Subcutaneous abdominal adipose tissue (tissue), 5 donors: Measurements from ENCODE around the gene FSCN2.

Experiments used
- H3K27ac ChIP-seq: one replicate; pipeline ENCODE4 v1.7.0; 2013; ENCODE audit warnings: low read depth, mild to moderate bottlenecking, inconsistent platforms, low read length, moderate library complexity
- H3K27me3 ChIP-seq, 5 donors: one replicate each; pipeline ENCODE4 v1.7.0; 2013; ENCODE audit warnings: low read length in 5 of 5, inconsistent platforms in 1 of 5; ENCODE audit not compliant: control insufficient read depth in 5 of 5, insufficient read depth in 4 of 5
- H3K36me3 ChIP-seq, 5 donors: one replicate each; pipeline ENCODE4 v1.7.0; 2013; ENCODE audit warnings: low read length in 5 of 5; ENCODE audit not compliant: control insufficient read depth in 5 of 5, insufficient read depth in 5 of 5
- H3K4me1 ChIP-seq, 5 donors: one replicate each; pipeline ENCODE4 v1.7.0; 2013; ENCODE audit warnings: low read length in 5 of 5, mild to moderate bottlenecking in 3 of 5, moderate library complexity in 1 of 5; ENCODE audit not compliant: control insufficient read depth in 5 of 5, insufficient read depth in 5 of 5
- H3K4me3 ChIP-seq, 5 donors: one replicate each; pipeline ENCODE4 v1.7.0; 2013; ENCODE audit warnings: low read length in 5 of 5, low read depth in 1 of 5
- H3K9ac ChIP-seq, 5 donors: one replicate each; pipeline ENCODE4 v1.7.0; 2013; ENCODE audit warnings: low read length in 5 of 5, mild to moderate bottlenecking in 4 of 5, moderate library complexity in 3 of 5
- H3K9me3 ChIP-seq, 5 donors: one replicate each; pipeline ENCODE4 v1.7.0; 2013; ENCODE audit warnings: low read length in 5 of 5; ENCODE audit not compliant: control insufficient read depth in 5 of 5
- donor health status: healthy.
- donor health status: healthy.
- donor health status: healthy.
- donor health status: healthy.
- donor health status: healthy.

The FSCN2 gene

DNA sequence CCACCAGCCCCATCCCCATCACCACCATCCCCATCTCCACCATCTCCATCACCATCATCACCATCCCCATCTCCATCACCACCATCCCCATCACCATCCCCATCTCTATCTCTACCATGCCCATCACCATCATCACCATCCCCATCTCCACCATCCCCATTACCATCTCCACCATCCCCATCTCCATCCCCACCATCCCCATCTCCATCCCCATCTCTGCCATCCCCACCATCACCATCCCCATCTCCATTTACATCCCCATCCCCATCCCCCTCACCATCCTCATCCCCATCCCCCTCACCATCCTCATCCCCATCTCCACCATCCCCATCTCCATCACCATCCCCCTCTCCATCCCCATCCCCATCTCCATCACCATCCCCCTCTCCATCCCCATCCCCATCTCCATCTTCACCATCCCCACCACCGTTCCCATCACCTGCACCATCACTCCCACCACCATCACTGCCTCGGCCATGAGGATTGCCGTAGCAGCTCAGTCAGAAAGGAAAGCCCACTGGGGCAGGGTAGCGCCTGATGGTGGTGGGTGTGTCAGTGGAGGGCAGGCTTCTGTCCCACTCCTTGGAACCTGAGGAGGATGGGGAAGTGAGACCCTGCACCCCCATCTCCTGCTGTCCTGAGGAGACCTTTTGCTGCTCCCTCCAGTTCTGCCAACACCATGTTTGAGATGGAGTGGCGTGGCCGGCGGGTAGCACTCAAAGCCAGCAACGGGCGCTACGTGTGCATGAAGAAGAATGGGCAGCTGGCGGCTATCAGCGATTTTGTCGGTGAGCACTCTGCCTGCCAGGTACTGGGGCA, 7.5 kb downstream of the FSCN2 start:
- peaks cover 29 to 50% (median 43%) of the 10 kb centered on the region in 5 donors for H3K27me3 ChIP-seq
- H3K9ac ChIP-seq = no peak overlapping the region
- peaks cover 0 to 14% (median 4%) of the 10 kb centered on the region in 5 donors for H3K4me1 ChIP-seq
- no peak overlapping the region for H3K27ac ChIP-seq
- H3K9me3 ChIP-seq = no peaks in the 10 kb centered on the region
- H3K4me3 ChIP-seq = no peak overlapping the region
- H3K36me3 ChIP-seq = peaks cover 0 to 28% (median 23%) of the 10 kb centered on the region in 5 donors

GRCh38 chr17:81536299-81537290, 8.4 kb downstream of the FSCN2 start:
- H3K36me3 ChIP-seq = peaks cover 0 to 37% (median 32%) of the 10 kb centered on the region in 5 donors
- peak overlapping the region in 1 of 5 donors; percentile 30 for H3K9ac ChIP-seq
- peaks cover 29 to 50% (median 43%) of the 10 kb centered on the region in 5 donors for H3K27me3 ChIP-seq
- H3K4me1 ChIP-seq = peaks cover 0 to 14% (median 4%) of the 10 kb centered on the region in 5 donors
- H3K4me3 ChIP-seq = no peak overlapping the region
- no peak overlapping the region for H3K27ac ChIP-seq
- no peaks in the 10 kb centered on the region for H3K9me3 ChIP-seq

DNA sequence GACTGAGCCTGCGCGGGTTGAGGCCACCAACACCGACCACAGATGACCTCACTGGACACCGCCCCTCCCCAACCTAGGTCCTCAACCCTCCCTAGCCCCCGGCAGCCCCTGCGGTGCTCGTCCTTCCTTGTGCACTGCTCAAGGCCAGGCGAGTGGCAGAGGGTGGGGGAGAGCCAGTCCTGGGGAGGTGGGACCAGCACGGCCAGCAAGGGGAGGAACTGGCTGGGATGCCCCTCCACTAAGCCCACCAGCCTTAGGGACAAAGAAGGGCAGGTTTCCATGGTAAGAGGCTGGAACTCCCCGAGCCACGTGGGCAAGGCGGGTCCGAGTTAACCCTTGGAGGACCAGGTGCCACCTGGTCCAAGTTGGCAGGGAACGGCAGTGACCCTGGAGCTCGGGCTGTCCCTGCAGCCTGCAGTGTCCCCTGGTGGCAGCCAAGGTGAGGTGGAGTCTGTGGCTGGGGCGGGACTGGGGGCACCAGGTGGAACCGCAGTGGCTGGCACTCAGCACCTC, 9.2 kb downstream of the FSCN2 start:
- Histone ChIP-seq H3K27me3 (peaks cover 29 to 50% (median 43%) of the 10 kb centered on the region in 5 donors), H3K27ac (no peak overlapping the region), H3K9ac (peak overlapping the region in 1 of 5 donors; percentile 26)

GRCh38 chr17:81537856-81538555, 9.8 kb downstream of the FSCN2 start:
- Histone ChIP-seq H3K4me3 (no peak overlapping the region), H3K36me3 (peaks cover 0 to 47% (median 41%) of the 10 kb centered on the region in 5 donors), H3K27ac (no peak overlapping the region), H3K9ac (no peak overlapping the region), H3K27me3 (peaks cover 28 to 47% (median 42%) of the 10 kb centered on the region in 5 donors), H3K4me1 (peaks cover 0 to 14% (median 4%) of the 10 kb centered on the region in 5 donors), H3K9me3 (no peaks in the 10 kb centered on the region)

More for the DNA sequence above, 9.2 kb downstream of the FSCN2 start:
- H3K4me1 ChIP-seq = peaks cover 0 to 14% (median 4%) of the 10 kb centered on the region in 5 donors
- peaks cover 0 to 41% (median 35%) of the 10 kb centered on the region in 5 donors for H3K36me3 ChIP-seq
- H3K9me3 ChIP-seq = no peaks in the 10 kb centered on the region
- no peak overlapping the region for H3K4me3 ChIP-seq

- Histone ChIP-seq H3K27ac (no peak overlapping the region), H3K4me1 (peaks cover 0 to 14% (median 4%) of the 10 kb centered on the region in 5 donors), H3K9me3 (no peaks in the 10 kb centered on the region), H3K4me3 (no peak overlapping the region), H3K27me3 (peaks cover 21 to 41% (median 40%) of the 10 kb centered on the region in 5 donors), H3K36me3 (peaks cover 0 to 56% (median 50%) of the 10 kb centered on the region in 5 donors), H3K9ac (no peak overlapping the region)
Observed at GRCh38 chr17:81538651-81539570, 10.7 kb downstream of the FSCN2 start.

GRCh38 chr17:81539571-81539900, 11.4 kb downstream of the FSCN2 start:
- Histone ChIP-seq H3K27ac (no peak overlapping the region), H3K36me3 (peaks cover 0 to 62% (median 56%) of the 10 kb centered on the region in 5 donors), H3K9ac (no peak overlapping the region), H3K4me1 (peaks cover 0 to 14% (median 4%) of the 10 kb centered on the region in 5 donors), H3K27me3 (peaks cover 18 to 35% (median 33%) of the 10 kb centered on the region in 5 donors), H3K9me3 (no peaks in the 10 kb centered on the region), H3K4me3 (no peak overlapping the region)

- no peak overlapping the region for H3K9ac ChIP-seq
- no peak overlapping the region for H3K27ac ChIP-seq
- H3K9me3 ChIP-seq = no peaks in the 10 kb centered on the region
- peaks cover 0 to 14% (median 4%) of the 10 kb centered on the region in 5 donors for H3K4me1 ChIP-seq
- H3K36me3 ChIP-seq = peaks cover 0 to 68% (median 61%) of the 10 kb centered on the region in 5 donors
- peaks cover 14 to 32% (median 28%) of the 10 kb centered on the region in 5 donors for H3K27me3 ChIP-seq
- no peak overlapping the region for H3K4me3 ChIP-seq
Observed at GRCh38 chr17:81539961-81540675, 11.9 kb downstream of the FSCN2 start.

DNA sequence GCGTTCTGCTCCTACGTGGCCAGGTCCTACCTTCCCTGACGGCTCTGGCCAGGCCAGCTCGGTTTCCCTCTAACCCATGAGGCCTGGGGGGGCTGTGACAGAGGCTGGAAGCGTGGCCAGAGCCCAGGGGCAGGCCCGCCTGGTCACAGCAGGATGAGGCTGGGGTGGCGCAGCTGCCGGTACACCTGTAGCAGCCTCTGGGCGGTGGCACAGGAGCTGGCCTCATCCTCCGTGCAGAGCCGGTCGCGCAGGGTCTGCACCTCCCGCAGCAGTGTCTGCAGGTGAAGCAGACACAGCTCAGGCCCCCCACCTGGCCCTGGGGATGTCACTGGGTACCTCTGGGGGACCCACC, 12.5 kb downstream of the FSCN2 start:
- H3K9ac ChIP-seq = no peak overlapping the region
- H3K4me3 ChIP-seq = no peak overlapping the region
- H3K9me3 ChIP-seq = no peaks in the 10 kb centered on the region
- no peak overlapping the region for H3K27ac ChIP-seq
- peaks cover 0 to 14% (median 4%) of the 10 kb centered on the region in 5 donors for H3K4me1 ChIP-seq
- H3K36me3 ChIP-seq = peaks cover 0 to 74% (median 66%) of the 10 kb centered on the region in 5 donors
- H3K27me3 ChIP-seq = peaks cover 14 to 30% (median 28%) of the 10 kb centered on the region in 5 donors
